NCI-H2107 treated with DMSO at 0.1 percent for 48 hours (cell line): Measurements from ENCODE around the gene OR6J1.
"Not testable (repeated sequence)": the region's sequence is repeated elsewhere in the genome, so short reads cannot be mapped to it uniquely, and the experiment has no call there.

ENCODE experiments used
- DNase-seq: peaks from one replicate; lab custom pipeline; 2025; ENCODE audit not compliant: unreplicated experiment; lab: John Stamatoyannopoulos, UW

OR6J1 gene

GRCh38 chr14:22610931-22611330 is 33.2 kb downstream of the OR6J1 start:
- DNase-seq: no peak

- no peak for DNase-seq
These were observed 36.9 kb downstream of the OR6J1 start for GRCh38 chr14:22607291-22607690.

GRCh38 chr14:22606380-22606779 is 37.8 kb downstream of the OR6J1 start:
- DNase-seq: no peak

DNA sequence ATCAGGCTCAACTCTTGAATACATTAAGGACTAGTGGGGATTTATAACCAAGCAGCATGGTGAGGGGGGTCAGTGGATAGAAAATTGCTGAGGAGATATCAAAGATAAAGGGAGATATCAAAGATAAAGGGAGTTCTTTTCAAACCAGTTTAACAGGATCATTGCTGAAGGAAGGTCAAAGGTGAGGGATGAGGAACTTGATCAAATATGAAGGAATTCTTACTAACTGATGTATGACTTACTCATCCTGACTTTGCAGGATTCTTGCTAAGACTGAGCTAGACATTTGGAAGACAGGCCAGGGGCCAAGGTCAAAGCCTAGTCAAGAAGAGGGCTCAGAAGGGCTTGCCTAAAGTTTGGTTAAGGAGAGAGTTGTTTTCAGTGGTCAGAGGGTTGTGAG is 41.3 kb downstream of the OR6J1 start:
- no peak for DNase-seq

- peak; percentile 29 for DNase-seq
These were observed 42.2 kb downstream of the OR6J1 start for GRCh38 chr14:22601996-22602395.

- DNase-seq: no peak
These were observed 42.7 kb downstream of the OR6J1 start for GRCh38 chr14:22601456-22601855.

GRCh38 chr14:22600027-22600426 is 44.1 kb downstream of the OR6J1 start:
- DNase-seq: no peak

DNA sequence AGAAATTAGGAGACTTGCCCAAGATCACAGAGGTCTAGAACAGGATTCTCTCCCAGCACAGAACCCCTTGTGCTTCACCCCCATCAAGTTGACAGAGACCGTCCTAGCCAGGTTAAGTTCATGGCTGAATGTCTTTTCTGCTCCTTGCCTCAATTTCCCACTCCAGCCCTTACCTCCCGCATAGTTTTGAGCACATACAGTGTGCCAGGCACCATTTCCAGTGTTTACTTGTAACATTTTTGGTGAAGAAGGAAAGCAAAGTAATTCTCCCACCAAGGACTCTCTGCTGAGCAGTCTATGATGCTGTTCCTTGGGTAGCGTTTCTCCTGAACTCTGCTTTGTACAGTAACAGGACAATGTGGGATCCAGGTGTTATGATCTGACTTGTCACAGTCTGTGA is 44.8 kb downstream of the OR6J1 start:
- no peak for DNase-seq

GRCh38 chr14:22598896-22599244 is 45.3 kb downstream of the OR6J1 start:
- peak; percentile 43 for DNase-seq

DNA sequence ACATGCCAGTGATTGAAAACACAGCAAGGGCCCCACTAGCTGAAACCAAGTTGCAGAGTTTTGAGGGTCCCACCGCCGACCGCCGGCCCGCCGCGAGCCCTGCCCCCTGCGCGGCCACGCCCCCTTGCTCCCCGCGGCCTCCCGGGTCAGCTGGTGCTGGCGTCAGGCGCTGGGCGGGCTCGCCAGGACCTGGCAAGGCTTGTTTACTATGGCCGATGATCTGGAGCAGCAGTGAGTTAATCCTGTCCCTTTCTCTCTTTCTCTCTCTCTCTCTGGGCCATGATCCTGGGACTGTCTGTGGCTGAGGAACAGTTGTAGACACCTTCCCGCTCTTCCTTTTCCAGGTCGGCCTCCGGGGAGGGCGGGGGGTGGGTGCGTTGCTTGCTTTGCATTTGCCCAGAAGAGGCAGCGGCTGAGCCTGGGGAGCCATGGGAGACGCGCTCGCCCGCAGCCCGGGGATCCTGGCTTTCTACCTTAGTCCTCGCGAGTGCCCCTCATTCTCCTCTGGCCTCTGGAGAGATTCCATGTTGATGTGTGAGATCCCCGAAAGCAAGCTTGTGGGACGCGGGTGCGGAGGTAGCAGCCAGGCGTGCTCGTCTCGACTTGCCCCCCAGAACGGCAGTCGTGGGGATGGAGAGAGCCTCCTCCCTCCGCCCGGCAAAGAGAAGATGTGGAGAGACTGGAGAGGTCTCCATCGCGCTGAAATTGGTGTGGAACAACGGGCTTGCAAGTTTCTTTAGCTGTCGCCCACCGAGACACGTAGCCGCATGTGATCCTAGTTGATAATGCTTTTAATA is 45.9 kb downstream of the OR6J1 start, which contains the start of gene ABHD4:
Gene ABHD4 (plus strand): TSS at position 202 of the 797 bp plus-strand sequence. CDS start 7 bp downstream, at position 209.
- peak; percentile 58 for DNase-seq

DNA sequence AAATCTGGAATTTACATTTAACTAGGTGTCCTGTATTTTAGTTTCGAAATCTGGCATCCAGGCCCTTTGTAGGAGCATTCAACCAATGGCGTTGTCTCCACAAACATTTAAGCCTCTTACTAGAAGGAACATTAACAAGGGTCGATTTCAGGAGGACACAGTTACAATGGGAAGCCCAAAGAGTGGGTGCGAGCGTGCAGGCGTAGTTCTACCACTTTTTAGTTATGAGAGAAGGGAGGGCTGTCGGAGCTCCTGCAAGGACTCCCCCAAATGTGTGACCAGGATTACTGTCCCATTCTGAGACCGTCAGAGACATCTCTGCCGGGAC is 46.4 kb downstream of the OR6J1 start:
- DNase-seq: no peak

- no peak for DNase-seq
These were observed 46.9 kb downstream of the OR6J1 start for GRCh38 chr14:22597265-22597664.

GRCh38 chr14:22596354-22596879 is 47.7 kb downstream of the OR6J1 start:
- no peak for DNase-seq

DNA sequence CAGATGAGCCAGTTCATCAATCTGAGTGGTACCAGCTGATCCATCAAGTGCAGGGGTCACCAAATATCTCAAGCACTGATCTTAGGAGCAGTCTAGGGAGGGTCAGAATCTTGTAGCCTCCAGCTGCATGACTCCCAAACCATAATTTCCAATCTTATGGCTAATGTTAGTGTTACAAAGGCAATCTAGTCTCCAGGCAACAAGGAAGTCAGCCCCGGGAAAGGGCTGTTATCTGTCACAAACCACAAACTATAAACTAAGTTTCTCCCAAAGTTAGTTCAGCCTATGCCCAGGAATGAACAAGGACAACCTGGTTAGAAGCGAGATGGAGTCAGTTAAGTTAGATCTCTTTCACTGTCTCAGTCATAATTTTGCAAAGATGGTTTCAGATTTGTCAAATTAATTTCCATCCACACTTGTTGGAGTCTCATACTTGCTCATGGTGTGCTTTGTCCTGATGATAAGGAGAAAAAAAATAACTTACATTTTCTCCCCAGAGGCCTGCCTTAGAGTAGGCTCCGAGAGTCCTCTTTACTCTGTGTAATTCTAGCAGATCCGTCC is 49.9 kb downstream of the OR6J1 start:
- DNase-seq: no peak

DNA sequence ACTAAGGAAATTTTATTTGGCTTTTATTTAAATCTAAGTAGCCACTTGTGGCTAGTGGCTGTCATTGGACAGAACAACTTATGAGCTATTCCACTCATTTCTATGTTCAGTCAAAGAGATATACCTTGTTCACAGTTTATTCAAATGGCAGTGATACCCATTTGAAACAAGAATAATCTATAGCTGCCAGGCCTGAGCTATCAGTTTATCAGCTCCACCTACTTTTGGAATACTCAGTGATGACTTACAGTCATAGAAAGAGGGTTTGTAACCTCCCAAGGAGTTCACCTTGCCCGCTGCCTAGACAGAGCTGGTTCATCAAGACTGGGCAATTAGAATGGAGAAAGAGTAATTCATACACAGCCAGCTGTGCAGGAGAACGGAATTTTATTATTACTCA is 50.6 kb downstream of the OR6J1 start:
- no peak for DNase-seq

GRCh38 chr14:22593189-22593588 is 51.0 kb downstream of the OR6J1 start:
- no peak for DNase-seq

DNA sequence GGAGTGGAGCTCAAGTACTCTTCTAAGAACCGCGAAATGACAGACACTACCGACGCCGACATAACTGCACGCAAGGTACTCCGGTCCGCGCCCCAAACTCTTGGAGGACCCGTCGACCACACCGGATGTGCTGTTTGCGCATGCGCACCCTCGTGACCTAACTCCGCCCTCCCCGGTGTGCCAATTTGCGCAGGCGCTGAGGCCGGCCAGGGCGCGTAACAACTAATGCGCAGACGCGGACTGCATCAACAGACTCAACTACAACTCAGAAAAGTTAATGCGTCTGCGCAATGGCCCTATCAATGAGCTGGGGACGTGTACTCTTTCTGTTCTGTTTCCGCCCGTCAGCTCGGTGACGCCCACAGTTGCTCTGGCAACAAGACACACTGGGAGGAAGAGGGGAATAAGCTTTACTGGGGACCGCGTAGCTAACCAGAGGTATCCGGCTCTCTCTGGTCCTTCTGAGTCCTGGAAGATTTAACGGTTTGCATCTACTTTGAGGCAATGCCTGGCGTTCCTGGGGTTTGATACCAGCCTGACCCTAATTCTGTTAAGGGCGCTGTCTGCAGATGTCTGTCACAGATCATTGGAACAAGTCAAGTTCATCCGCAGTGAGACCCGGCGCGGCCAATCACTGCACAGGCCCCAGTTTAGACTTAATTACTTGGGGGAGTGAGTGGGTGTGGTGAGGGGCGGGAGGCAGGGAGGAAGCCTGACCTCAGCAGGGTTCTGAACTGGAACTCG is 54.9 kb downstream of the OR6J1 start, which contains the start of gene DAD1:
Gene DAD1 (minus strand): TSS at position 129 of the 744 bp plus-strand sequence. CDS start 67 bp downstream, at position 62.
- peak; percentile 100 for DNase-seq

- no peak for DNase-seq
These were observed 55.5 kb downstream of the OR6J1 start for GRCh38 chr14:22588526-22589095.

GRCh38 chr14:22587677-22588422 is 56.3 kb downstream of the OR6J1 start:
- DNase-seq: not testable (repeated sequence)

DNA sequence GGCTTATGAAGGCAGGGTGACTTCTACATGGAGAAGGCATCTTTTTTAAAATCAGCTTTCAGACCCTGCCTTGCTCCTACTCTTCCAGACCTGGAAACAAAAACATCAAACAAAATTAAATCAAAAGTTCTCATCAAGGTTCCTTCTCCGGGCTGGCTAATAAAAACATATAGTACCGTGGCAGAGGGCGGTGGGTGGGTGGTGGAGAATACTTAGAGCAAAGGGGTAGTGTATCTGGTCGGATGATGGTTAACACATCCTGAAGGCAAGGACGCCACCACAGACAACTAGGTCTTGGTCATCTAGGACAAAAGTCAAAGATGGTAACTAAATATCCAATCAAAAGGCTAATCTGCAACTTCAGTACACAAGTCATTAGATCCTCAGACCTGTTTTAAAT is 56.9 kb downstream of the OR6J1 start:
- DNase-seq: no peak

GRCh38 chr14:22583994-22584393 is 60.2 kb downstream of the OR6J1 start:
- no peak for DNase-seq
